HG03097 (cell line): ENCODE measurements around the gene SEL1L3.
A peak's percentile ranks its signal among the peaks of the same experiment; 100 is the strongest.

Experiments
- ATAC-seq: cut with Tn5 transposase; IDR thresholded peaks from one replicate; pipeline ENCODE4 v1.9.1; 2021; ENCODE audit not compliant: unreplicated experiment, low FRiP score

The SEL1L3 gene

DNA sequence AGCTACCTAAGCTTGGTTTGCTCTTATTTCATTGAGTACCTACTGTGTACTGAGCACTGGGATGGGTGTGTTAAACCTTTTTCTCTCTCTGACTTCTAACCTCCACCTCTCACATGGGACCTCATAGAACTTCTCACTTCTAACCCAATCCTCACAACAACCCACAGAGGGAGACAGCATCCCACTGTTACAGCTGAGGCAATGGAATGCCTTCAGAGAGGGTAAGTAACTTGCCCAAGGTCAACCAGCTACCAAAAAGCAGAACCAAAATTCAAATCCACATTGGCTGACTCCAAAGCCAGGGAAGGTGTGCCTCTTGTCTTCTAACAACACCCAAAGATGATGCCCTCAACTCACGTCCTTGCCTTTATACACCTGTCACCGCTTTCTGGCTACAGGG lies 5.4 kb downstream of the SEL1L3 start:
- ATAC-seq, result no peak

DNA sequence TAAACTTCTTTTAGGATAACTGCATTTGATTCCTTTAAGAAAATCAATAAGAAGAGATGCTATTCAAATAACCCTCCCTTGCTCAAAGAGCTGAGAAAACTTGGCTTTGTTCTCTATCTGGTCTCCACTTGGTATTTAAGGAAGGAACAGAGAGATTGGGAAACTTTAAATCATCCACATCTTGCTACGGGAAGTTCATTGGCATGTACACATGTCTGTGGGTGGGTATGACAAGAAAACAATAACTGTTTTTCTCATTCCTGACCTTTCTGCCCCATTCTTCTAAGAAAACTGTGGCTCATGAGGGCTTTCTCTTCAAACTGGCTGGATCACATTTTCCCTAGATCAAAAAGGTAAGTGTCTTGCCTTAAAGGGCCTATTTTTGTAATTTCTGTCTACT lies 6.0 kb downstream of the SEL1L3 start:
- no peak for ATAC-seq

GRCh38 chr4:25852103-25852502 lies 10.7 kb downstream of the SEL1L3 start:
- no peak for ATAC-seq

GRCh38 chr4:25847329-25847728 lies 15.5 kb downstream of the SEL1L3 start:
- no peak for ATAC-seq

GRCh38 chr4:25845841-25846653 lies 16.7 kb downstream of the SEL1L3 start:
- ATAC-seq, result no peak

GRCh38 chr4:25844961-25845712 lies 17.7 kb downstream of the SEL1L3 start:
- ATAC-seq, result no peak

DNA sequence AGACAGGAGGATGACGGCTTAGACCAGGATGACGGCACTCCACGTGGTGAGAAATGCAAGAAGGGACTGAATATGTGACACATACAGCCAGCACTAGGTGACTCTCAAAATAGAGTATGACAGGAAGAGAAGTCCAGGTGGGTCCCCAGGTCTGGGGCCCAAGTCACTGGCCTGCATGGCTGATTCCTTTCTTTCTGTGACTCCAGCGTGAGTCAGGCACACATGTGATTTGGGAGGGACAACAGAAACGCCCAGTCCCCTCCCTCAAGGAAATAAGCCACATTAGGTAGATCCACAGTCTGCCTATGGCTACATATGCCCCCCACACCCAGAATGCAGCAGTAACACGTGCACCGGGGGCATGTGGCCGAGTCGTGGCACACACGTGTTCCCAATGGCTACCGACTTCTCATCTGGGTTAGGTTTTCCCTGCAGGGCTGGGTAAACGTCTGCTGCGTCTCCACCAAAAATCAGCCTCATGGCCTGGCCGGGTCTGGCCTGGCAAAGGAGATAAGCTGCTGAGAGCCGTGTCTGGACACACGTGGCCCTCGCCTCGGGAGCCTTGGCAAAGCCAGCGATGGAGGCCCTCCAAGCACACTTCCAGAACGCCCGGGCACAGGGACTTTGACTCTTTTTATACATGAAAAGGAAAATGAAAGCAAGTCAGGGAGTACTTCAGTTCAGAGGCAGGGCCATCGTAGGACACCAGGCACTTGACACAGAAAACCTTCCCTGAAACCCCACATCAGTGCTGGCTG lies 19.3 kb downstream of the SEL1L3 start:
- peak; percentile 61 for ATAC-seq

DNA sequence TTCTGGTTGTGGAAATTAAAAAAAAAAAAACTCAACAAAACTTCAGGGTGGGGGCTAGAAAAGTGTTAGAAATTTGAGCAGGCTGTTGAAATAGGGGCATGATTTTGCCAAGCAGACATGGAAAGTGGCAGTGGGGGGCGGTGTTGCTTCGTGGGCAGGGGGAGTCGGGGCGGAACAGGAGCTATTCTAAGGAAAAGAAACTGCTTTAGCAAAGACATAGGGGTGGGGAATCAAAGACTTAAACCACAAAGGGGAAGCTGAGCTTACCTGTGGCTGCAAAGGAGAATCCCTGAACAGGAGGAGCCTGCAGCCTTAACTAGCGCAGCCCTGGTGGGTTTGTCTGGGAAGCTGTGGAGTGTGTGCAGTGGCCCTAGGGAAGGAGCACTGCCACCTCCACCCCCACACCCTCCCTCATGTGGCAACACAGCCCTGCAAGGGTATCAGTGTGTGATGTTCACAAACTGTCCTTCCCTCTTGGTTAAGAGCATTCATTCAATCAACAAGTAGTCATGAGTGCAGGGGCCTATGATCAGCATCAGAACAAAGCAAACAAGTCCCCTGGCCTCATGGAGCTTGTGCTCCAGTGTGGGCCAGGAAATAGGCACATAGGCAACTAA lies 20.5 kb downstream of the SEL1L3 start:
- ATAC-seq, result peak; percentile 55

DNA sequence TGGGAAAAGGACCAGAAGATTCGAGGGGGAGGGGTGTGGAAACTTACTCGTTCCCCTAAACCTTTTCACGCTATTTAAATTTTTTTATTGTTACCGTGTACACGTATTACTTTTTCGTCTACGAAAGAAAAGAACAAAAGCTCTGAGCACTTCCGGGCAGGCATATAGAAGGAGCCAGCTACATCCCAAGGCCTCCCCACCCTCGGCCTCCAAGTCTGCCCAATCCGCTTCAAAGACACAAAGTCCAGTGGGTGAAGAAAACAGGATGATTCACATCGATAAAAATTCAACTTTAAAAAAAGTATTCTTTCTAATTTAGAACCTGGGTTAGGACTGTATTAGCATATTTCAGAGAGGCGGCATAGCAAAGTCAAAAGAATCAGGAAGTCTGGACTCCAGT lies 23.1 kb downstream of the SEL1L3 start:
- ATAC-seq, result no peak

DNA sequence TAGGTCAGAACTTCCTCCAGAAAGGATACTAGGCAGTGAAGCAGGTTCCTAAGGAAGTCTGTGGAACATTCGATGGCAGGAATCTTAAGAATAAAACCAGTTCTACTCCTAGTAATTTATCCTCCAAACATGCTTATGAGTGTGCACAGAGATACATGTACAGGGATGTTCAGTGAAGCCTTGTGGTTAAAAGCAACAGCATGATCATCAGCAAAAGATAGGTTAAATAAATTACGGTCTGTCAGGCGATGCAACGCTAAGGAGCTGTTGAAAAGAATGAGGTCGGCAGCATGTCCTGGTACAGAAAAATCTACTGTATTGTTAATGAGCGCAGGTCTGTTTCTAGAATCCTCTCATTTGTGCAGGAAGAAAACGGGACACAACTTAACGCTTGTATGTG lies 23.6 kb downstream of the SEL1L3 start:
- ATAC-seq, result no peak

DNA sequence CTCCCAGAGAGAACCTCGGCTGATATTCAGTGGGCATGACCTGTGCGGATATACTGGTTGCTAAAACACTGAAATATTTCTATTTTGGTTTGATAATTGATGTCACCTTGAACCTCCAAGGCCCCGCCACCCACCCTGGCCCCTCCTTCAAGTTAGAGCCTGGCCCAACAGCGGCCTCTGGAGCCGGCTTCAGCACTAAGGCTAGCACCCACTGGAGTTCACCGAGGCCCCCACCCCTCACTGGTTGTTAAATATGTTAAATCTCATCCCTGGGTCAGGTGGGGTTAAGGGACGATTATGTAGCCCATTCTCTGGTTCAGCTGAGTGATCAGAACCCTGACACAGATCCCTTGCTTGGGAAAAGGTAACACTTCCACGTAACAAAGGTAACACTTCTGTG lies 24.3 kb downstream of the SEL1L3 start:
- ATAC-seq, result no peak

GRCh38 chr4:25837107-25837506 lies 25.7 kb downstream of the SEL1L3 start:
- ATAC-seq, result no peak

GRCh38 chr4:25835384-25835783 lies 27.4 kb downstream of the SEL1L3 start:
- no peak for ATAC-seq

- ATAC-seq, result no peak
Measured at GRCh38 chr4:25834411-25835107, 28.2 kb downstream of the SEL1L3 start.

DNA sequence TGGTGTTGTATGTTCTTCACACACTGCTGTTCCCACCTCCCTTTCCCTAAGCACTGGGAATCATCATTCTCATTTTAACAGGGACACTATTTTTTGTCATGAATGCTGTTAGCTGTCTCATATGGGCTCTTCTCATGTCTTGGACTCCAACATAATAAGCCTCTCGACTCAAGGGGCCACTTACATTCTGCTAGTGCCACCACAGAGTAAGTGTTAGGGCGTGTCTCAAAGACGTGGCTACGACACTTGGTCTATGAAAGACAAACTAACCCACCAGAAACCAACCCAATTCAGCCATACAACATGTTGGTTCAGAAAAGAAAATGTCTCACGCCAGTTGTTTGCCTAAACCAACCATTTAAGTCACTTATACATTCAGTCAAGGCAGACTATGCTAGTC lies 32.2 kb downstream of the SEL1L3 start:
- ATAC-seq, result no peak

DNA sequence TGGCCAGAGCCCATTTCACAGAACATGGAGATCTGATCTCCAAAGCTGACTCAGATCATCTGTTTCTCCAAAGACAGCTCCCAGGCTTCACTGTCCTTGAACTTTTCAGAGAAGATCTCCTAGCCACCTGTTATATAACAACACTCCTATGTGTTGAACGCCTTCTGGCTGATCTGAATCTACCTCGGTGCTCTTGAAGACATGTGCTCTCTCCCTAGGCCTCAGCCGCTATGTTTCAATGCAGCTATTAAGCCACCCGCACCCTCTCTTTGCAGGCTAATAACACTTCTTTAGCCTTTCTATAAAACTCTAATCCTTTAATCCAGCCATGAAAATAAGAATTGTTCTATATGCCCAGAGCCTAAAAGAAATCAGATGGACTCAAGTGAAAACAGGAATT lies 34.9 kb downstream of the SEL1L3 start:
- no peak for ATAC-seq

GRCh38 chr4:25827373-25827772 lies 35.4 kb downstream of the SEL1L3 start:
- no peak for ATAC-seq

DNA sequence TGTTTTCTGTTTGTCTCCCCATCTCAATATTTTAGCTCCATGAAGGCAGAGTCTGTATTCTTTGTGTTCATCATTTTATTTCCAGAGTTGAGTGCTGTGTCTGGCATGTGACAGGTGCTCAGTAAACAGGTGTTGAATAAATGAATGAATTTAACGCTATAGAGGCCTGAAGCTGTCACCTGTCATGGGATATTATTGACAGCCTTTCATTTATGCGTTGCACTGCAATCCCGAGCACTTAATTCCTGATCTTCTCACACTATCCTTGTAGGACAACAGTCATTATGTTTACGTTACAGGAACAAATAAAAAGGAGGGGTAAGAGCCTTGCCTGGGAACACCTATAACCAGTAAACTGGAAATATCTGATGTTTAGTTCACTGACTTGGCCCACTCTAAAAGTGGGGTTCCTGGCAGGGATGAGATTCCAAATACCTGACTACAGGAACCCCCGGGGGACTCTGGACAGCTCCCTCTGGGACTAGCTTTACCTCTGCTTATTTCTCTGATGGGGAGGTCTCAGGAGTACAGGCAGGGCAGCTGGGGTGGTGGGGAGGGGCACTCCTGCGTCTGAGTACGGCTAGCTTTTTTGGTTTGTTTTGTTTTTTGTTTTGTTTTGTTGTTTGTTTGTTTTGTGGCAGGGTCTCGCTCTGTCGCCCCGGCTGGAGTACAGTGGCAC lies 36.6 kb downstream of the SEL1L3 start:
- ATAC-seq, result no peak

DNA sequence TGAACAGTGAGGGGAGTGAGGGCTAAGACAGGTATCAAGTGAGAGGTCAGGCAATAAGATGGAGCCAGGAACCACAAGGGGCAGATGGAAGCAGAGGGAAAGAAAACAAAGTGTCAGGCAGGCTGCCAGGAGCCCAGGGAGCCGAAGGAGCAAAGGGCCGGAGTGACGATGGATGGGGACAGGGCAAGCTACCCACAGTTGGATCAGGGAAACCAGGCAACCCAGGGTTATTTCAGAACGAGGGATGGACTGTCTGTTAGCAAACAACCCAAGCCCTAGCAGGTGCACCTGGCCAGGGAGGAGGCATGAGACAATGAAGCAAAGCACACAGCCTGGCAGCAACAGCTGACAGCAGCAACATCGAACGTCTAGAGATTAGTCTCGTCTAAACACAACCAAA lies 39.2 kb downstream of the SEL1L3 start:
- ATAC-seq, result no peak

GRCh38 chr4:25821899-25822298 lies 40.9 kb downstream of the SEL1L3 start:
- ATAC-seq, result no peak
